ENCODE results near the gene TRABD.

The TRABD gene

GRCh38 chr22:50173983-50174355, 11.7 kb upstream of the TRABD start:
- DNase-seq (ENCODE audit: low spot score), result no peak

GRCh38 chr22:50174382-50175190, 11.1 kb upstream of the TRABD start:
- DNase-seq (ENCODE audit: low spot score), result no peak

- DNase-seq (ENCODE audit: low spot score), result no peak
Measured at GRCh38 chr22:50175191-50175461, 10.6 kb upstream of the TRABD start.

GRCh38 chr22:50175921-50176849, 9.5 kb upstream of the TRABD start:
- no peak for DNase-seq (ENCODE audit: low spot score)

- no peak for DNase-seq (ENCODE audit: low spot score)
Measured at GRCh38 chr22:50176850-50177536, 8.7 kb upstream of the TRABD start.

- DNase-seq (ENCODE audit: low spot score), result no peak
Measured at GRCh38 chr22:50177537-50178470, 7.9 kb upstream of the TRABD start.

GRCh38 chr22:50178471-50178864, 7.2 kb upstream of the TRABD start:
- no peak for DNase-seq (ENCODE audit: low spot score)

GRCh38 chr22:50178871-50179869, 6.5 kb upstream of the TRABD start:
- DNase-seq (ENCODE audit: low spot score), result no peak

GRCh38 chr22:50179937-50180726, 5.6 kb upstream of the TRABD start:
- DNase-seq (ENCODE audit: low spot score), result no peak

- DNase-seq (ENCODE audit: low spot score), result no peak
Measured at GRCh38 chr22:50180727-50181521, 4.8 kb upstream of the TRABD start.

GRCh38 chr22:50182176-50183081, 3.3 kb upstream of the TRABD start:
- DNase-seq (ENCODE audit: low spot score), result no peak

- DNase-seq (ENCODE audit: low spot score), result no peak
Measured at GRCh38 chr22:50183141-50183971, 2.4 kb upstream of the TRABD start.

GRCh38 chr22:50184004-50184901, 1.5 kb upstream of the TRABD start:
- DNase-seq (ENCODE audit: low spot score), result no peak

- DNase-seq (ENCODE audit: low spot score), result no peak
Measured at GRCh38 chr22:50184902-50185374, 775 bp upstream of the TRABD start.

GRCh38 chr22:50186181-50186714, 535 bp downstream of the TRABD start:
- DNase-seq (ENCODE audit: low spot score), result no peak

Data from LoVo (cell line).